GM12891 (cell line): Measurements from ENCODE around the gene LSM14B.
A peak's percentile ranks its signal among the peaks of the same experiment; 100 is the strongest.

ENCODE experiments used
- DNase-seq: peaks from one replicate; pipeline ENCODE4 v3.0.0; 2011; ENCODE audit warnings: low spot score; ENCODE audit not compliant: insufficient read length
- FAIRE-seq: peaks from 2 replicates; lab custom pipeline; 2011; peaks lifted over from hg19 to GRCh38; lab: Jason Lieb, UNC
- PAX5 ChIP-seq: IDR thresholded peaks from 2 replicates; pipeline ENCODE4 v1.6.1; 2011; ENCODE audit warnings: low read length, moderate library complexity, mild to moderate bottlenecking; ENCODE audit not compliant: insufficient read depth, severe bottlenecking
- POLR2A ChIP-seq: IDR thresholded peaks from 2 replicates; pipeline ENCODE4 v1.6.1; 2011; ENCODE audit warnings: low read depth, low read length, control low read depth
- POLR2AphosphoS5 ChIP-seq: IDR thresholded peaks from 2 replicates; pipeline ENCODE4 v1.6.1; 2011; ENCODE audit warnings: low read depth, low read length, control low read depth
- POU2F2 ChIP-seq: IDR thresholded peaks from 2 replicates; pipeline ENCODE4 v1.6.1; 2011; ENCODE audit warnings: low read depth, mild to moderate bottlenecking, control low read depth, low read length, moderate library complexity
- SPI1 ChIP-seq: IDR thresholded peaks from 2 replicates; pipeline ENCODE4 v1.6.1; 2011; ENCODE audit warnings: low read depth, low read length, control low read depth
- TAF1 ChIP-seq: IDR thresholded peaks from 2 replicates; pipeline ENCODE4 v1.6.1; 2011; ENCODE audit warnings: low read depth, low read length, control low read depth

LSM14B gene

DNA sequence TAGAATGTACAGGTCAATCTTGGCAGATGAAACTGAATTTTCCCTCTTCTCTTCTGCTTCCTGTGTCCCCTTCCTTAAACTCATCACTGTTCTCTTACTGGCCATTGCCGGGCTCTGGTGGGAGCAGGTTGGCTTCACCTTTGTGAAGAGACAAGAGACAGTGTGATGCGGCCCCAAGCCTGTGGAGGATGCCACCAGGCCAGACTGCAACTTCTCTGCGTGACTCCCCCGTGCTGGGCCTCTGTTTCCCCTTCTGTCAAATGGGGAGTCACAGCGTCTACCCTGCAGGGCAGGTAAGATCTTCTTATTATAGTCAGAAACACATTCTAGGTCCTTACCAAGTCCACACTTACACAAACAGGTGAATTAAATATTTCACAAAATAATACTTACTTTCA, 1.9 kb upstream of the LSM14B start:
- TF ChIP-seq POLR2A = no peak
- no peak for TF ChIP-seq PAX5
- TF ChIP-seq POLR2AphosphoS5 = no peak
- TF ChIP-seq SPI1 = no peak
- TF ChIP-seq TAF1 = no peak
- no peak for TF ChIP-seq POU2F2
- FAIRE-seq (no peak), DNase-seq (no peak)

DNA sequence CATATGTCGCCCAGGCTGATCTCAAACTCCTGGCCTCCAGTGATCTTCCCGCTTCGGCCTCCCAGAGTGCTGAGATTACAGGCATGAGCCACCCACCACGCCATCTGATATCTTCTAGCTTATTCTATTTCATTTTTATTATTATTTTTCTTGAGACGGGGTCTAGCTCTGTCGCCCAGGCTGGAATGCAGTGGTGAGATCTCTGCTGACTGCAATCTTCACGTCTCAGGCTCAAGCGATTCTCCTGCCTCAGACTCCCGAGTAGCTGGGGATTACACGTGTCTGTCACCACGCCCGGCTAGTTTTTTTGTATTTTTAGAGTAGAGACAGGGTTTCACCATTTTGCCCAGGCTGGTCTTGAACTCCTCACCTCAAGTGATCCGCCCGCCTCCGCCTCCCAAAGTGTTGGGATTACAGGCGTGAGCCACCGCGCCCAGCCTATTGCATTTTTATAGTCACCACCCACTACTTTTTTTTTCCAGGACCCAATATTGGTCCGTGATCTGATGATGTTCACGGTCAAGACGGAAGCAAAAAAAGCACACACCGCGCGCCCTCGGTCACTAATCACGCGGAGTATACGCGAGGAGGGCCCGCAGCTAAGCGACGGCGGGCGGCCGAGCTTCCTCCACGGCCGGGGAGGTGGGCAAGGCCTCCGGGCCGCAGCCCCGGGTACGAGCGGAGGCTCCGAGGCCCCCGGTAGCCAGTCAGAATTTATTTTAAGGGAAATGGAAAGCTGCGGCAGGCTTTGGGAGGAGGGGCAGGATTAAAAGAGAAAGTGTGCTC, 1.1 kb upstream of the LSM14B start:
- no peak for TF ChIP-seq POLR2AphosphoS5
- 0 out of 2 replicates have a peak, but pooled peaks have one; percentile 8 for TF ChIP-seq TAF1
- no peak for FAIRE-seq
- no peak for DNase-seq

DNA sequence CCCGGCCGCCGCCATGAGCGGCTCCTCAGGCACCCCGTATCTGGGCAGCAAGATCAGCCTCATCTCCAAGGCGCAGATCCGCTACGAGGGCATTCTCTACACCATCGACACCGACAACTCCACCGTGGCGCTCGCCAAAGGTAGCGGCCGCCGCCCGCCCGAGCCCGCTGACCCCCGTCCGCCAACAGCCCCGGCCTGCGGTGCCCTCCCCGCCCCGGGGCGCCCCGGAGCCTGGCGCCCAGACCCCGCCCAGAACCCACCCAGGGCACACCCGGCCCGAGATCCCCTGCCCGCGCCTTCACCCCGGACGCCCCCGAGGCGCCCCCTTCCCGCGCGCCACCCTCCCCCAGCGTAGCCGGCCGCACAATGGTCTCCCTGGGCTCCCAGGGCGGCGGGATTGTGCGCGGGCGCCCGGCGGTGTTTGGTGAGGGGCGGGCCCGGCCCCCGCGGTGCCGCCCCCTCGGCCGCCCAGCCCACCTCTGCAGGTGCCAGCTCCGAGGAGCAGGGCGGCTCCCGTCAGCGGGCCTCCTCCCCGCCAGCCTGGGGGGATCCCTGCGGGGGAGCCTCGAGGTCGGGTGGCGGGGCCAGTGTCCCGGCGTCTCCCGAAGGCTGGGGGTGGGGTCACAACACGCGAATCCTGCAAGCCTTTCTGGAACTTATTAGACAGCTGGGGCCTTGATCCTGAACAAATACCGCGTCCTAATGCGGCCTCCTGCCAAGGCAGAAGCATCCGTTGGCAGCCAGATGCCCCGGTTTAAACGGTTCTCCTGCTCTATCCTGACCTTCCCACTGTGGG, 577 bp downstream of the LSM14B start:
- FAIRE-seq (no peak), DNase-seq (peak; percentile 61)
- TF ChIP-seq PAX5 (no peak), POU2F2 (no peak), POLR2A (no peak), TAF1 (no peak), SPI1 (no peak), POLR2AphosphoS5 (no peak)

DNA sequence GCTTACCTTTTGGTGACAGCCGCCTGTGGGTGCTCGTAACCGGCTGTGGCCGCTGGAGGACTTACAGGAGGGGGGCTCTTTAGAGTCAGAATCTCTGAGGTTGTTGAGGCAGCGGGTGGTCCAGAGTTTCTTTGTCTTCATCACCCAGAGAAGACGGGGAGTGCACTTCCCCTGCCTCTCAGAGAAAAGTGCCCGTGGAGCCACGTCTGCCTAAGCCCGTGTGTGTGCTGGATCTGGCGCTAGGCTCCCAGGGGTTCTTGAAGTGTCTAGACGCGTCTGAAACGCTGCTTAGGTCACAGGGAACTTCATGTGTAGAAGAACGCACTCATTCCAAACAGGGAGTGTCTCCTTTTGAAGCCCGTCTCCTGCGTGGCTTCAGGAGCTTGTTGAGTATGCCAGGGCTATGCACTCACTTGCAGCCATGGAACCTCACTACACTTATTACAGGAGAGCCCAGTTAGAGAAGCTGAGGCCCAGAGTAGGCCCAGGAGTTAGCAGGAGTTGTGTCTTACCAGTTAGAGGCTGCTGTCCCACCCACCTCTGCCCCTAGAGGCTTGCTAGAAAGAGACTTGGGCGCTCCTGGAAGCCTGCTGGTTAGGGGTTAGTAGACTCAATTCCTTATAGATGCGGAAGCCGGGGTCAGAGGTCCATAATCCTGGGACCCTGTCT, 1.3 kb downstream of the LSM14B start:
- no peak for TF ChIP-seq TAF1
- FAIRE-seq (no peak), DNase-seq (no peak)

DNA sequence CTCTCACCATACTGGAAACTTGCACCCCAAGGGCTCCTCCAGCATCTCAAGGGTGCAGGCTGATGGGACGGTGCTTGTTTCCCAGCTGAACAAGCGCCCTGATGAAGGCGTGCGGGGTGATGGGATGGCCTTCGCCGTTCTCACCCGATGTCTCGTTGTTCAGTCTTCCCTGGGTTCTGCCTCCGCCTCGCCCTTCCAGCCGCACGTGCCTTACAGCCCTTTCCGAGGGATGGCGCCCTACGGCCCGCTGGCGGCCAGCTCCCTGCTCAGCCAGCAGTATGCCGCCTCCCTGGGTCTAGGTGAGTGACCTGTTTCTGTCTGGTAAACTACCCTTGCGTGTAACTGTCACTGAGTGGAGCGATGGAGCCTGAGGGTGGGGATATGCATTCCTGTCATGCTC, 3.9 kb downstream of the LSM14B start:
- FAIRE-seq (no peak), DNase-seq (no peak)
- TF ChIP-seq POLR2A (no peak), POLR2AphosphoS5 (no peak), PAX5 (no peak), SPI1 (no peak), TAF1 (no peak), POU2F2 (no peak)

DNA sequence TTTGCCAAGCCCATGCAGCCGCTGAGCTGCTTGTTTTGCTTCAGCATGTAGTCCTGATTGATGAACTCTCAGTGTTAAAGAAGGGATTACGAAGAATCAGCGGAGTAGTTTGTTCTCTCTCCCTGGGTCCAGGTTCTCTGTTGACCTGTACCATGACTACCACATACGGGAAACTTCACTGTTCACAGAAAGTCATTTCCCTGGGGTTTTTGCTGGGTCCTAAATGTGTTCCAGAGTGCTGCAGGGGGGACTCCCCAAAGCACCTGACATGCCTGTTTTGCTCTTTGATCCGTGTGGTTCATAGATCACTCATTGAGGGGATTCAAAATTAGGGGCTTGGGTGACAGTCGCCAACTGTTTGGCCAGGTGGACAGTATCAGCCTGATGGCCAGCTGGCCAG, 5.5 kb downstream of the LSM14B start:
- FAIRE-seq = no peak

DNA sequence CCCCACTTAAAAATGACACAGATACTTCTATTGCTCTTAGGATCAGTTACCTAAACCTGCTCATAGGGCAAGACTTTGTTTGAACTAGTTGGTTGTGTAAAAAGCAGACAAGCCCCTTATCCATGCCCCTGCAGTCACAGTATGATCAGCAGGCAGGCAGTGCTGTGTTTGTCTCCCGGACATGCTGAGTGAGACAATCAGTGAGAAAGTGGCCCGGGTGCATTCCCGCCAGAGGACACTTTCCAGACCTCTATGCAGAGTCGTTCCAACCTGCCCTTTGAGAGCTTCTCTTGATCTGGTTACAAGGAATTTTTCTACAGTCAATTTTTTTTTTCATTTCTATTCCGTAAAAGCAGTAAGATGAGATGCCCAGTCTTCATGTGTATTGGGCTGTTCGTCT, 6.2 kb downstream of the LSM14B start:
- TF ChIP-seq TAF1 (no peak), POLR2AphosphoS5 (no peak), SPI1 (no peak), POLR2A (no peak), POU2F2 (no peak), PAX5 (no peak)
- DNase-seq (no peak), FAIRE-seq (no peak)

More for the DNA sequence above, 5.5 kb downstream of the LSM14B start:
- DNase-seq = no peak
- TF ChIP-seq SPI1 (no peak), POLR2A (no peak), POU2F2 (no peak)

DNA sequence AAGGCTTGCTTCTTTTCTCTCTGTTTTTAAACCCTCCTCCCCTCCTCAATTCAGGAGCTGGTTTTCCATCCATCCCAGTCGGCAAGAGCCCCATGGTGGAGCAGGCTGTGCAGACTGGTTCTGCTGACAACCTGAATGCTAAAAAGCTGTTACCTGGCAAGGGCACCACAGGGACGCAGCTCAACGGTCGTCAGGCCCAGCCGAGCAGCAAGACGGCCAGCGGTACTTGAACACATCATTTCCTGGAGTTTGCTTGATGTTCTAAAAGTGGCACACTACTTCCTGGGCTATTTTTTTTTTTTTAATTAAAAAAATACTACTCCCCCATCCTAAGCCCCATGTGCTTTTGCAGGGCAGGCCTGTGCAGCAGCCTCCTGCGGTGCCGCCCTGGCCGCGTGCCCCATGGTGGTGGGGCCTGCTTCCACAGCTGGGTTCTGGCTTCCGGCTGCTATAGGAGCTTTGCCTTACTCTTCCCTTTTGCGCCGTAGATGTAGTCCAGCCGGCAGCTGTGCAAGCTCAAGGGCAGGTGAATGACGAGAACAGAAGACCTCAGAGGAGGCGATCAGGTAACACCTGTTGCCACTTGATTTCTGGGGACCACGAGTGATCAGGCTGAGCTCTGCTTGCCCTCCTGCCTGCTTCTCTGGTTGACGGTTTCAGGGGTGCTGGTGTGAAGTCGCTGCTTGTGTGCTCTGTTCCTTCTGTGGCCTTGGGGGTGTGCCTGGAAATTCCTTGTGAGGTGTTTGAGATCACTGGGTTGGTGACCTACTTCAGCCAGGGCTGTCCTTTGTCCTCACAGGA, 7.7 kb downstream of the LSM14B start:
- DNase-seq = no peak
- FAIRE-seq = no peak
- TF ChIP-seq SPI1 = no peak
- no peak for TF ChIP-seq TAF1
- TF ChIP-seq PAX5 = no peak
- TF ChIP-seq POLR2A = no peak
- TF ChIP-seq POU2F2 = no peak
- TF ChIP-seq POLR2AphosphoS5 = no peak

DNA sequence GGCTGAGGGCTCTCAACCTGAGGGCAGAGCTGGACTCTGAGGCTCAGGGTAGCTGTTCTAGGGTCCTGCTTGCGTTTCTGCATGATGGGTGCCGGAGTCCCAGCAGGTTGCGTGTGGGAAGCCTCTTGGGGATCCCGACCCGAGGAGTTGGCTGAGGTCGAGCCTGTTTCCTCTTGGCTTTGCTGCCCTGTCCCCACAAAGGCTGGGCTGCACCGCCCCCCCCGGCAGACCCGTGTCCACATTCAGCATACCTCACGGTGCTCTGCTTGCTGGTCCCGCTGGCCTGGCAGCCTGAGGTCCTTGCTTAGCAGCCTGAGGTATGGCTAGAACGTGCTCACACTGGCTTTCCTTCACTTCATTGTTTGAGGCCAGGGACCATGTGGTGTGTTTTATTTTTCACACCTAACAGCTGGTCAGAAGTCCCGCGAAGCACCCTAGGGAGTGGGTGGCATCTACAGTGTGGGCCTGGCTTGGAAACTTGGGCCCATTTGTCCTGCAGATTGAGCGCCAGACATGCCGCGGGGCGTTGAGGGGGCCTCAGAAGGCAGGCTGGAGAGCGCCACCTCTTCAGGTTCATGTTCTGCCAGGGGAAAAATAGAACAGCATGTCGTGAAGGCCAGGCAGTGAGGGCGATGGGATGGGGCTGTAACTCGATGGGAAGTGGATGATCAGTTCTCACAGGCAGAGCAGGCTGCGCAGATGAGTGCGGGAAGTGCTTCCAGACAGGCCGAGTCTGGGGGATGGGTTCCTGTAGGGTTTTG, 9.5 kb downstream of the LSM14B start:
- no peak for TF ChIP-seq SPI1
- TF ChIP-seq PAX5 = no peak
- TF ChIP-seq POLR2AphosphoS5 = no peak
- no peak for TF ChIP-seq POLR2A
- no peak for TF ChIP-seq POU2F2
- no peak for TF ChIP-seq TAF1
- DNase-seq (no peak), FAIRE-seq (no peak)
